ENCODE measurements around the gene LIPC. TPM values are rescaled to one million over a fixed set of nuclear protein-coding genes. Genes with fewer than 3 reads are reported as not detected.
"Not testable (repeated sequence)": the region's sequence is repeated elsewhere in the genome, so short reads cannot be mapped to it uniquely, and the experiment has no call there.

LIPC gene
- total RNA-seq, 5 donors from 2014 or later (not counting 1 experiment from before 2014, with no cell fraction given) = 0.89 to 2.1 (median 1.5) TPM

GRCh38 chr15:58598829-58599210 lies 167.0 kb downstream of the LIPC start:
- DNase-seq = no peak
- peaks cover 56% of the 10 kb centered on the region for H3K36me3 Mint-ChIP-seq
- ChIA-PET POLR2A (no interaction called here), CTCF (no interaction called here)
- peak overlapping the region; percentile 6 to 55 for H3K27ac Mint-ChIP-seq
- H3K4me3 ChIP-seq (ENCODE audit: control insufficient read depth in 1 of 2, extremely low read depth in 1 of 2, low read length in 1 of 2) = no peak overlapping the region
- H3K4me3 Mint-ChIP-seq = no peak overlapping the region
- no peak for ATAC-seq (replicated peaks in 1 of 4)
- no peaks in the 10 kb centered on the region for H3K9me3 ChIP-seq
- H3K27me3 ChIP-seq (replicated peaks in 1 of 2; ENCODE audit: control insufficient read depth in 2 of 2, extremely low read depth in 1 of 2, insufficient read depth in 2 of 2, low read length in 1 of 2) = no peaks in the 10 kb centered on the region
- H3K4me1 Mint-ChIP-seq = peaks cover 0 to 4% (median 0%) of the 10 kb centered on the region in 3 donors
- H3K27ac ChIP-seq (ENCODE audit: low read length) = no peak overlapping the region
- no CpG with 5 or more reads among the region's 4 CpGs for WGBS (ENCODE audit: insufficient coverage)
- peaks cover 0 to 16% of the 10 kb centered on the region in 2 donors for H3K36me3 ChIP-seq (ENCODE audit: control insufficient read depth in 2 of 2, extremely low read depth in 1 of 2, insufficient read depth in 1 of 2, low read length in 1 of 2)
- H3K27me3 Mint-ChIP-seq = no peaks in the 10 kb centered on the region
- no peaks in the 10 kb centered on the region for H3K9me3 Mint-ChIP-seq
- H3K4me1 ChIP-seq (ENCODE audit: control insufficient read depth in 1 of 2, extremely low read depth in 1 of 2, insufficient read depth in 2 of 2, low read length in 2 of 2) = no peaks in the 10 kb centered on the region

DNA sequence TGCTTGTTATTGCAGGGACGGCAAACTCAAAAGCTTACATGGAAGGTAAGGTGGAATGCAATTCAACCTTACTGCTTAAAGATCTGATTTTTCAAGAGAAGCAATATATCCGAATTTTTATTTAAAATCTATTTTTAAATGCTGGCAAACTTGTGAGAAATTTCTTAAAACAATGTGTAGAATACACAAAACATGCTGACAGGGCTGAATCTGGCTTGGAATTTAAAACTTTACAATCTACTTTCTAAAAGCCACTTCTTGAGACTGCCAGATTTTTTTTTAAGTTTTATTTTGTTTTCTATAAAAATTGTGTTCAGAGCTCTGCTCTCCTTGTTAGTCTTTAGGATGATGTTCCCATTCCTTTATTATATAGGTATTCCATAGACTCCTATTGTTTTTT lies 171.0 kb downstream of the LIPC start:
- no CpG with 5 or more reads among the region's 2 CpGs for WGBS (ENCODE audit: insufficient coverage)

DNA sequence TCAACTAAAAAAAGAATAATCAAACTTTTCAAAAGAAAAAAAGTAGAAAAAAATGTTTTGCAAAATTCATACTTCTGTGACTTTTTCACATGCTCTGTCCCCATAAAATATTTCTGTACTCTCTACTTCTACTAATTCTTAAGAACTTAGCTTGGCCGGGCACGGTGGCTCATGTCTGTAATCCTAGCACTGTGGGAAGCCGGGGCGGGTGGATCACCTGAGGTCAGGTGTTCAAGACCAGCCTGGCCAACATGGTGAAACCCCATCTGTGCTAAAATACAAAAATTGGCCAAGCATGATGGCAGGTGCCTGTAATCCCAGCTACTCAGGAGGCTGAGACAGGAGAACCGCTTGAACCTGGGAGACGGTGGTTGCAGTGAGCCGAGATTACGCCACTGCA lies 172.1 kb downstream of the LIPC start:
- ATAC-seq (replicated peaks in 1 of 4); H3K27ac Mint-ChIP-seq; H3K27me3 ChIP-seq (replicated peaks in 1 of 2; ENCODE audit: control insufficient read depth in 2 of 2, extremely low read depth in 1 of 2, insufficient read depth in 2 of 2, low read length in 1 of 2); CTCF ChIA-PET; H3K27me3 Mint-ChIP-seq; H3K4me1 ChIP-seq (ENCODE audit: control insufficient read depth in 1 of 2, extremely low read depth in 1 of 2, insufficient read depth in 2 of 2, low read length in 2 of 2); H3K4me3 ChIP-seq (ENCODE audit: control insufficient read depth in 1 of 2, extremely low read depth in 1 of 2, low read length in 1 of 2); H3K4me3 Mint-ChIP-seq; DNase-seq; H3K36me3 ChIP-seq (ENCODE audit: control insufficient read depth in 2 of 2, extremely low read depth in 1 of 2, insufficient read depth in 1 of 2, low read length in 1 of 2); H3K27ac ChIP-seq (ENCODE audit: low read length); H3K9me3 Mint-ChIP-seq; H3K9me3 ChIP-seq: not testable (repeated sequence)
- POLR2A ChIA-PET = interaction anchor here in 1 of 2 donors (0.7 kb wide), 1 partner anchor 142 kb away, joined by 17 read pairs; no protein-coding TSS in a partner anchor
- 98% methylated on average over 7 of the region's 8 CpGs for WGBS (ENCODE audit: insufficient coverage)
- peaks cover 16 to 19% (median 17%) of the 10 kb centered on the region in 3 donors for H3K4me1 Mint-ChIP-seq
- H3K36me3 Mint-ChIP-seq = peaks cover 62% of the 10 kb centered on the region

More for the DNA sequence above, 171.0 kb downstream of the LIPC start:
- Histone ChIP-seq H3K36me3 (ENCODE audit: control insufficient read depth in 2 of 2, extremely low read depth in 1 of 2, insufficient read depth in 1 of 2, low read length in 1 of 2) (peaks cover 0 to 12% of the 10 kb centered on the region in 2 donors), H3K4me1 (ENCODE audit: control insufficient read depth in 1 of 2, extremely low read depth in 1 of 2, insufficient read depth in 2 of 2, low read length in 2 of 2) (peaks cover 0 to 3% of the 10 kb centered on the region in 2 experiments), H3K9me3 (no peaks in the 10 kb centered on the region), H3K27ac (ENCODE audit: low read length) (no peak overlapping the region), H3K27me3 (replicated peaks in 1 of 2; ENCODE audit: control insufficient read depth in 2 of 2, extremely low read depth in 1 of 2, insufficient read depth in 2 of 2, low read length in 1 of 2) (no peaks in the 10 kb centered on the region), H3K4me3 (ENCODE audit: control insufficient read depth in 1 of 2, extremely low read depth in 1 of 2, low read length in 1 of 2) (no peak overlapping the region)
- ATAC-seq (replicated peaks in 1 of 4) = no peak
- ChIA-PET POLR2A (no interaction called here), CTCF (no interaction called here)
- no peak overlapping the region for H3K4me3 Mint-ChIP-seq
- peaks cover 61% of the 10 kb centered on the region for H3K36me3 Mint-ChIP-seq
- peaks cover 5 to 11% (median 7%) of the 10 kb centered on the region in 3 donors for H3K4me1 Mint-ChIP-seq
- no peak overlapping the region for H3K27ac Mint-ChIP-seq
- H3K27me3 Mint-ChIP-seq = no peaks in the 10 kb centered on the region
- H3K9me3 Mint-ChIP-seq = no peaks in the 10 kb centered on the region
- DNase-seq = no peak

DNA sequence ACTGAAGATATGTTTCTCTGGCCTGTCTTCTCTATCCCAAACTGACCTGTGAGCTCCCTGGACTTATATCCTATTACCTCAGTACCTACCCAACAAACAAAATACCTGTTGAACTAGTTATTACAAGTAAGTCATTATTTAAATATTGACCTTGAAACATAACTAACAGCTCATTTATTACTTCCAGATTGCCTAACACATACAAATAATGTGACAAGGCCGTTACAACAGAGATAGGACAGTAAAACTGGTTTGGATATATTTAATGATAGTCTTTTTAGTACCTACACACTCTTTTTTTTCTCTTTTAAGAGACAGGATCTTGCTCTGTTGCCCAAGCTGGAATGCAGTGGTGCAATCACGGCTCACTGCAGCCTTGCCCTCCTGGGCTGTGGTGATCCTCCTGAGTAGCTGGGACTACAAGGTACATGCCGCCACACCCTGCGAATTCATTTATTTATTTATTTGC lies 172.7 kb downstream of the LIPC start:
- Mint-ChIP-seq H3K27me3 (no peaks in the 10 kb centered on the region), H3K4me3 (no peak overlapping the region), H3K36me3 (peaks cover 64% of the 10 kb centered on the region), H3K4me1 (peaks cover 21 to 24% (median 22%) of the 10 kb centered on the region in 3 donors), H3K27ac (no peak overlapping the region), H3K9me3 (no peaks in the 10 kb centered on the region)
- Histone ChIP-seq H3K9me3 (no peaks in the 10 kb centered on the region), H3K36me3 (ENCODE audit: control insufficient read depth in 2 of 2, extremely low read depth in 1 of 2, insufficient read depth in 1 of 2, low read length in 1 of 2) (peaks cover 0 to 7% of the 10 kb centered on the region in 2 donors), H3K27me3 (replicated peaks in 1 of 2; ENCODE audit: control insufficient read depth in 2 of 2, extremely low read depth in 1 of 2, insufficient read depth in 2 of 2, low read length in 1 of 2) (no peaks in the 10 kb centered on the region), H3K27ac (ENCODE audit: low read length) (no peak overlapping the region), H3K4me3 (ENCODE audit: control insufficient read depth in 1 of 2, extremely low read depth in 1 of 2, low read length in 1 of 2) (no peak overlapping the region), H3K4me1 (ENCODE audit: control insufficient read depth in 1 of 2, extremely low read depth in 1 of 2, insufficient read depth in 2 of 2, low read length in 2 of 2) (peaks cover 0 to 3% of the 10 kb centered on the region in 2 experiments)
- ChIA-PET POLR2A (no interaction called here), CTCF (no interaction called here)
- ATAC-seq (replicated peaks in 1 of 4) (no peak), DNase-seq (no peak)
- WGBS (ENCODE audit: insufficient coverage) = 94% methylated on average over 2 of the region's 4 CpGs

GRCh38 chr15:58605931-58606530 lies 174.2 kb downstream of the LIPC start:
- ChIA-PET CTCF (no interaction called here), POLR2A (no interaction called here)
- H3K27ac ChIP-seq (ENCODE audit: low read length) = no peak overlapping the region
- H3K36me3 ChIP-seq (ENCODE audit: control insufficient read depth in 2 of 2, extremely low read depth in 1 of 2, insufficient read depth in 1 of 2, low read length in 1 of 2) = peaks cover 0 to 20% of the 10 kb centered on the region in 2 donors
- no peak overlapping the region for H3K4me3 ChIP-seq (ENCODE audit: control insufficient read depth in 1 of 2, extremely low read depth in 1 of 2, low read length in 1 of 2)
- peaks cover 0 to 3% of the 10 kb centered on the region in 2 experiments for H3K4me1 ChIP-seq (ENCODE audit: control insufficient read depth in 1 of 2, extremely low read depth in 1 of 2, insufficient read depth in 2 of 2, low read length in 2 of 2)
- DNase-seq (no peak), ATAC-seq (replicated peaks in 1 of 4) (no peak)
- H3K4me3 Mint-ChIP-seq = no peak overlapping the region
- H3K9me3 ChIP-seq = no peaks in the 10 kb centered on the region
- H3K36me3 Mint-ChIP-seq = peaks cover 75% of the 10 kb centered on the region
- no peak overlapping the region for H3K27ac Mint-ChIP-seq
- 100% methylated on average over 2 of the region's 3 CpGs for WGBS (ENCODE audit: insufficient coverage)
- no peaks in the 10 kb centered on the region for H3K27me3 Mint-ChIP-seq
- H3K27me3 ChIP-seq (replicated peaks in 1 of 2; ENCODE audit: control insufficient read depth in 2 of 2, extremely low read depth in 1 of 2, insufficient read depth in 2 of 2, low read length in 1 of 2) = no peaks in the 10 kb centered on the region
- H3K4me1 Mint-ChIP-seq = peaks cover 21 to 29% (median 24%) of the 10 kb centered on the region in 3 donors
- H3K9me3 Mint-ChIP-seq = no peaks in the 10 kb centered on the region

GRCh38 chr15:58606577-58607080 lies 174.8 kb downstream of the LIPC start:
- POLR2A ChIA-PET = no interaction called here
- Histone ChIP-seq H3K9me3 (no peaks in the 10 kb centered on the region), H3K4me3 (ENCODE audit: control insufficient read depth in 1 of 2, extremely low read depth in 1 of 2, low read length in 1 of 2) (no peak overlapping the region), H3K27ac (ENCODE audit: low read length) (no peak overlapping the region), H3K36me3 (ENCODE audit: control insufficient read depth in 2 of 2, extremely low read depth in 1 of 2, insufficient read depth in 1 of 2, low read length in 1 of 2) (peaks cover 0 to 21% of the 10 kb centered on the region in 2 donors), H3K27me3 (replicated peaks in 1 of 2; ENCODE audit: control insufficient read depth in 2 of 2, extremely low read depth in 1 of 2, insufficient read depth in 2 of 2, low read length in 1 of 2) (no peaks in the 10 kb centered on the region), H3K4me1 (ENCODE audit: control insufficient read depth in 1 of 2, extremely low read depth in 1 of 2, insufficient read depth in 2 of 2, low read length in 2 of 2) (peaks cover 0 to 3% of the 10 kb centered on the region in 2 experiments)
- H3K4me3 Mint-ChIP-seq = no peak overlapping the region
- WGBS (ENCODE audit: insufficient coverage) = no CpG with 5 or more reads among the region's 4 CpGs
- DNase-seq = no peak
- peaks cover 74% of the 10 kb centered on the region for H3K36me3 Mint-ChIP-seq
- no peak for ATAC-seq (replicated peaks in 1 of 4)
- peaks cover 21 to 30% (median 24%) of the 10 kb centered on the region in 3 donors for H3K4me1 Mint-ChIP-seq
- H3K27ac Mint-ChIP-seq = no peak overlapping the region
- H3K27me3 Mint-ChIP-seq = no peaks in the 10 kb centered on the region
- CTCF ChIA-PET = no interaction called here
- no peaks in the 10 kb centered on the region for H3K9me3 Mint-ChIP-seq
